OCI-LY3 (cell line): ENCODE results near the gene POTEF.
A peak's percentile ranks its signal among the peaks of the same experiment; 100 is the strongest.
"Not testable (repeated sequence)": the region's sequence is repeated elsewhere in the genome, so short reads cannot be mapped to it uniquely, and the experiment has no call there.

Experiments
- H2AFZ ChIP-seq: fragments of 200-600, 300-600 bp; shearing (Covaris generic); 2 replicates; pipeline ENCODE4 v1.6.0; 2014; ENCODE audit warnings: antibody characterized with exemption, low read depth, low read length
- H3K27ac ChIP-seq: fragments of 200-600, 300-600 bp; sonication (generic); 2 replicates; pipeline ENCODE4 v1.5.1; 2014; ENCODE audit warnings: mild to moderate bottlenecking, low read length, moderate library complexity, mixed read lengths
- H3K27me3 ChIP-seq: fragments of 200-600, 300-600 bp; sonication (generic); 2 replicates; pipeline ENCODE4 v1.6.1; 2014; ENCODE audit warnings: low read depth, low read length, mixed read lengths
- H3K36me3 ChIP-seq: fragments of 200-600, 300-600 bp; sonication (generic); replicated peaks from 2 replicates; pipeline ENCODE3; 2014; ENCODE audit warnings: low read depth, low read length, mixed read lengths
- H3K4me1 ChIP-seq: fragments of 300-600, 200-600 bp; sonication (generic); 2 replicates; pipeline ENCODE4 v1.6.1; 2014; ENCODE audit warnings: low read length, mixed read lengths
- H3K4me2 ChIP-seq: fragments of 200-600, 300-600 bp; sonication (generic); 2 replicates; pipeline ENCODE4 v1.6.1; 2014; ENCODE audit warnings: low read length, mixed read lengths
- H3K4me3 ChIP-seq: fragments of 300-600, 200-600 bp; sonication (generic); 2 replicates; pipeline ENCODE4 v1.5.1; 2014; ENCODE audit warnings: antibody characterized with exemption, mild to moderate bottlenecking, low read length, moderate library complexity
- H3K79me2 ChIP-seq: fragments of 300-600, 200-600 bp; shearing (Covaris generic); 2 replicates; pipeline ENCODE4 v1.6.1; 2014; ENCODE audit warnings: mild to moderate bottlenecking, low read length, mixed read lengths
- H3K9ac ChIP-seq: fragments of 300-600, 200-600 bp; shearing (Covaris generic); 2 replicates; pipeline ENCODE4 v1.6.0; 2014; ENCODE audit warnings: mild to moderate bottlenecking, low read length, moderate library complexity
- H3K9me3 ChIP-seq: fragments of 200-600, 300-600 bp; shearing (Covaris generic); 2 replicates; pipeline ENCODE4 v1.6.1; 2014; ENCODE audit warnings: low read length, mixed read lengths; ENCODE audit not compliant: insufficient read depth
- H4K20me1 ChIP-seq: fragments of 200-600, 300-600 bp; sonication (generic); 2 replicates; pipeline ENCODE4 v1.6.1; 2016; ENCODE audit warnings: low read length, mixed read lengths; ENCODE audit not compliant: insufficient read depth
- EZH2phosphoT487 ChIP-seq: fragments of 200-600 bp; shearing (Covaris generic); IDR thresholded peaks from 2 replicates; pipeline ENCODE4 v1.6.1; 2018; ENCODE audit warnings: antibody characterized with exemption, mixed run types, low read depth
- TF ChIP-seq, protein P1 (sequence below): fragments of 200-600, 300-600 bp; sonication (generic); IDR thresholded peaks from 2 replicates; pipeline ENCODE4 v1.5.1; 2014; ENCODE audit warnings: antibody characterized with exemption, low read length, low read depth

The POTEF gene

DNA sequence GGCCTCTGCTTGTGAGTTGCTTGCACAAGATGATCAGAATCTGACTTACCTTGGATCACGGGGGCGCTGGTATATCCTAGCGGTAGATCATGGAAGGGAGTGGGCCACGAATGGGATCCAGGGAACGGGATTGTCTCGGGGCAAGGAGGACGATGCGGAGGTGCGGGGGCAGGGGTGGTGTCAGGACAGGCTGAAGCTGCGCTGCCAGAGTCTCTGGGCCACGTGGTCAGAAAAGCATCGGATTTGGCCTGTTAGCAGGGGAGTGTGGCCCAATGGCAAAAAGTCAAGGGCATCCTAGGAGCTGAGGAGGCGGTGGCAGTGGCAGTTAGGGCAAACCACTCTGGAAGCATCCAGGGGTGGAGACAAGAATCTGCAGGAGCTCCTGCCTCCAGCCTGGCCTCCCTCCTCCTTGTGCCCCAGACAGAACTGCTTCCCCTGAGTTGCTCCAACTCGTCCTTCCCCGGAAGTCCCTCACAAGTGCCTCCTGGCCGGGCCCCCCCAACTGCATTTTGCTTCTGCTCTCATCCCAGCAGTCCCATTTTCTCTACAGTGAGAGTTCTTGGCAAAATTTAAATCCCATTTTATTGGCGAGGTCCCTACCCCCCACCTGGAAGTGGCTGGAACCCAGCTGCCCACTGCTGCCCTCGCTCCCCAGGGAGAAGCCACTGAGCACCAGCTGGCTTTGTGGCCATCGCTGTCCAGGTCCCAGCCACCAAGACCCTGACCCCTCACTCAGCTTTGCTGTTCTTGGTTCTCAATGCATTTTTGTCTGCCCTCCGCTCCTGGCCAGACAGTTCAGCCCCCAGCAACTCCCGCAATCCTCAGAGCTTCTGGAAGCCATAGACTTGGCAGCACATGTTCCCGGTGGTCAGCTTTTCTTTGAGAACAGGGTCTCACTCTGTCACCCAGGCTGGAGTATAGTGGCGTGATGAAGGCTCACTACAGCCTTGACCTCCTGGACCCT lies 21.4 kb upstream of the POTEF start:
- Histone ChIP-seq H3K79me2 (no peaks in the 10 kb centered on the region), H3K27me3 (no peaks in the 10 kb centered on the region), H3K4me1 (no peaks in the 10 kb centered on the region), H3K4me3 (no peak overlapping the region), H3K9me3 (no peaks in the 10 kb centered on the region), H2AFZ (no peak overlapping the region), H3K9ac (no peak overlapping the region), H3K4me2 (no peak overlapping the region), H3K36me3 (no peaks in the 10 kb centered on the region), H4K20me1 (no peaks in the 10 kb centered on the region), H3K27ac (no peak overlapping the region)
- TF ChIP-seq EZH2phosphoT487: no peak
- TF ChIP-seq, protein P1, sequence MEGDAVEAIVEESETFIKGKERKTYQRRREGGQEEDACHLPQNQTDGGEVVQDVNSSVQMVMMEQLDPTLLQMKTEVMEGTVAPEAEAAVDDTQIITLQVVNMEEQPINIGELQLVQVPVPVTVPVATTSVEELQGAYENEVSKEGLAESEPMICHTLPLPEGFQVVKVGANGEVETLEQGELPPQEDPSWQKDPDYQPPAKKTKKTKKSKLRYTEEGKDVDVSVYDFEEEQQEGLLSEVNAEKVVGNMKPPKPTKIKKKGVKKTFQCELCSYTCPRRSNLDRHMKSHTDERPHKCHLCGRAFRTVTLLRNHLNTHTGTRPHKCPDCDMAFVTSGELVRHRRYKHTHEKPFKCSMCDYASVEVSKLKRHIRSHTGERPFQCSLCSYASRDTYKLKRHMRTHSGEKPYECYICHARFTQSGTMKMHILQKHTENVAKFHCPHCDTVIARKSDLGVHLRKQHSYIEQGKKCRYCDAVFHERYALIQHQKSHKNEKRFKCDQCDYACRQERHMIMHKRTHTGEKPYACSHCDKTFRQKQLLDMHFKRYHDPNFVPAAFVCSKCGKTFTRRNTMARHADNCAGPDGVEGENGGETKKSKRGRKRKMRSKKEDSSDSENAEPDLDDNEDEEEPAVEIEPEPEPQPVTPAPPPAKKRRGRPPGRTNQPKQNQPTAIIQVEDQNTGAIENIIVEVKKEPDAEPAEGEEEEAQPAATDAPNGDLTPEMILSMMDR: no peak

DNA sequence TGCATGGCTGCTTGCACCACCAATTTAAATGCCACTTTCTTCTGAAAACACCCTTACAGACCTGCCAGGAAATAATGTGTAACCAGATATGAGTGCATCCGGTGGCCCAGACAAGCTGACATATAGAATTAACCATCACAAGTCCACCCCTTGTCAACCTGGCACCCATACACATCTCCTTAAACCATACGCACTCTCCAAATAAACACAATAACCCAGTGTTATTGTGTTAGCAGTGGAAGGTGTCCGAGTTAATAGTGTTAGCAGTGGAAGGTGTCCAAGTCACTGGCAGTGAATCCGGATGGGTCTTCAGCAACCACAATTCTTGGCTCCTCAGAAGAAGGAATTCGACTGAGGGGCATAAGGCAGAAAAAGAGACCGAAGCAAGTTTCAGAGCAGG lies 19.5 kb upstream of the POTEF start:
- H3K4me3 ChIP-seq, H3K9ac ChIP-seq, H4K20me1 ChIP-seq, H3K9me3 ChIP-seq, H3K4me1 ChIP-seq, H2AFZ ChIP-seq, H3K27me3 ChIP-seq, H3K27ac ChIP-seq, H3K79me2 ChIP-seq, H3K4me2 ChIP-seq, H3K36me3 ChIP-seq: not testable (repeated sequence)

DNA sequence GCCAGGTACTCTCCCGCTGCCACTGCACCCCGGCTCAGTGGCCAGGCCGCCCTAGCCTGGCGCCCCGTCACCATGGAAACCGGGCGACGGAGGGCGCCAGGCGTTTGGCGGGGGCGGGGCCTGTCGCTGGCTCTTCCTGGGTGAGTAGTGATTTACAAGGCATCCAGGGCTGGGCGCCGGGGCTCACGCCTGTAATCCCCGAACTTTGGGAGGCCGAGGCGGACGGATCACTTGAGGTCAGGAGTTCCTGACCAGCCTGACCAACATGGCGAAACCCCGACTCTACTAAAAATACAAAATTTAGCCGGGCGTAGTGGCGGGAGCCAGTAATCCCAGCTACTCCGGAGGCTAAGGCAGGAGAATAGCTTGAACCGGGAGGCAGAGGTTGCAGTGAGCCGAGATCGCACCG lies 16.0 kb upstream of the POTEF start, which contains the start of gene CCDC74B:
CCDC74B (minus strand) TSS at position 107 of the 409 bp plus-strand sequence. CDS start 116 bp downstream, outside the sequence.
- H3K27me3 ChIP-seq, H3K4me1 ChIP-seq, H3K9me3 ChIP-seq, H3K79me2 ChIP-seq, H4K20me1 ChIP-seq, H3K27ac ChIP-seq, H3K36me3 ChIP-seq: not testable (repeated sequence)
- peak within 1 kb of the TSS; percentile 76 for H3K4me3 ChIP-seq
- peak within 1 kb of the TSS; percentile 62 for H3K4me2 ChIP-seq
- peak within 1 kb of the TSS; percentile 55; the same call in 1 of the 2 replicates for H3K9ac ChIP-seq
- peak within 1 kb of the TSS; percentile 87 for H2AFZ ChIP-seq

DNA sequence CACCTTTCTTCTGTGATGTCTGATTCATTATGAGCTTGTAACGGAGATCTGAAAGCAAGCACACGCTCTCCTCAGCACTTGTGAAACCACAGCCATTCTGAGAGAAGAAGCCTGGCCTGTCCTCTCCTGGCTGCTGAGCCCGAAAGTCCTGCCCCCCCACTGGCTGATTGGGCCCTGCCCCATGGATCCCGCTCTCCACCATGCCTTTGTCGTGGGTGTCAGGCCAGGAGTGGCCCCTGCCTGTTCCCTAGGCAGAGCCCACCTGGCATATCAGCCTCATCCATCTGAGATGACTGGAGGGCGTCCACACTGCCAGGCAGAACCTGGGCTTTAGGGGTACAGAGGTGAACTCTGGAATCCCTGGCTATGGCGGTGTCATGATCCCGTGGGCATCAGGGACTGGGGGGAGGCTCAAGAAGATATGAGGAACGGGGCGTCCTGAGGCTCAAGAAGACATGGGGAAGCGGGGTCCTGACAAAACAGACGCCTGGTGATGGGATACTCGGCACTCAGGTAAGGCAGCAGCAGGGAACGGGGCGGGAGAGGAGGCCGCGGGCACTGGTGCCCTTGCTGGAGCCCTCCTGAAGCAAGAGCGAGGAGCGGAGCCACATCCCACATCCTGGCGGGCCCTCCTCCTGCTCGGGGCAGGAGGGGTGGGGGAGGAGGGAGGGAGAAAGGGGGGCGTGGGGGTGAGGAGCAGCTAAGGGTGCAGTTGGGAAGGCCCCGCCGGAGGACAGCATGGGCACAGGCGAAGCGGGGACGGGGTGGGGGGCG lies 14.4 kb upstream of the POTEF start:
- not testable (repeated sequence) for H3K27ac ChIP-seq, H3K79me2 ChIP-seq, H4K20me1 ChIP-seq, H3K4me2 ChIP-seq, H3K4me3 ChIP-seq, H3K9ac ChIP-seq, H3K4me1 ChIP-seq, H3K9me3 ChIP-seq, H3K36me3 ChIP-seq, H2AFZ ChIP-seq, H3K27me3 ChIP-seq

DNA sequence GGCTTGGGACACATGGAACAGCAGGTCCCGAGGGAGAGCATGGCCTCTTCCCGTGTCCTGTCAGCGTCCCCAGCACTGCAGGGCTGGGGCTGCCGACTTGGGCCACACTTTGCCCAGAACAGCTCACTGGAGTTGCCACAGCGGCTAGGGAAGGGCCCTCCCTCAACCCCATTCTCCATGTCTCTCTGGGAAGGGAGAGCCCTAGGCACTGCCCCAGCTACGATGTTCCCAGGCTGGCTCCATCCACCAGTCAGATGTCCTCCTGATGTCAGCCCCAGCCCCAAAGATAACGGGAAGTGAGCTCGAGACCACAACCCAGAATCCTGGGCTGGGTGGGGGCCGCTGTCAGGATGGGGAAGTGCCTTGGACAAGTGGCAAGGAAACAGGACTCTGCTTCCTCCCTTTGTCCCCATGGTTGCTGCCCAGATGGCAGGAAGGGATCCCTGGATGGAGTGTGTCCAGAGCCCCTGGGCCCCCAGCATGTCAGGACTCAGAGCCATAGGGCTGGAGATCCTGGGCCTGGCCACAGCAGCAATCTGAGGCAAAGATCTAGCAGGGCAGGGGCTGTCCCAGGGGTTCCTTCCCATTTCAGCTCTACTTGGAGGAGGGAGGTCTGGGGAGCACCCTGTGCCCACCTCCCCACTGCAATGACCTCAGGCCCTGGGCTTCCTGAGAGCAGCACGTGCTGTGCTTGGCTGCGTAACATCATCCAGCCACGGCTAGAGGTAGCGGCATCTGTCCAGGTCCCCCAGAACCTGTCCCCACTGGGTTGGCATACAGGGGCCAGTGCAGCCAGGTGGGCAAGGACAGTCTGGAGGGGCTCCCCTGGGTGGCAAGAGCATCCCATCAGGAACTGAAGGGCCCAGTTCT lies 13.6 kb upstream of the POTEF start:
- not testable (repeated sequence) for H3K4me3 ChIP-seq, H3K9me3 ChIP-seq, H3K4me2 ChIP-seq, H3K27me3 ChIP-seq, H4K20me1 ChIP-seq, H2AFZ ChIP-seq, H3K4me1 ChIP-seq, H3K36me3 ChIP-seq, H3K27ac ChIP-seq, H3K9ac ChIP-seq, H3K79me2 ChIP-seq

DNA sequence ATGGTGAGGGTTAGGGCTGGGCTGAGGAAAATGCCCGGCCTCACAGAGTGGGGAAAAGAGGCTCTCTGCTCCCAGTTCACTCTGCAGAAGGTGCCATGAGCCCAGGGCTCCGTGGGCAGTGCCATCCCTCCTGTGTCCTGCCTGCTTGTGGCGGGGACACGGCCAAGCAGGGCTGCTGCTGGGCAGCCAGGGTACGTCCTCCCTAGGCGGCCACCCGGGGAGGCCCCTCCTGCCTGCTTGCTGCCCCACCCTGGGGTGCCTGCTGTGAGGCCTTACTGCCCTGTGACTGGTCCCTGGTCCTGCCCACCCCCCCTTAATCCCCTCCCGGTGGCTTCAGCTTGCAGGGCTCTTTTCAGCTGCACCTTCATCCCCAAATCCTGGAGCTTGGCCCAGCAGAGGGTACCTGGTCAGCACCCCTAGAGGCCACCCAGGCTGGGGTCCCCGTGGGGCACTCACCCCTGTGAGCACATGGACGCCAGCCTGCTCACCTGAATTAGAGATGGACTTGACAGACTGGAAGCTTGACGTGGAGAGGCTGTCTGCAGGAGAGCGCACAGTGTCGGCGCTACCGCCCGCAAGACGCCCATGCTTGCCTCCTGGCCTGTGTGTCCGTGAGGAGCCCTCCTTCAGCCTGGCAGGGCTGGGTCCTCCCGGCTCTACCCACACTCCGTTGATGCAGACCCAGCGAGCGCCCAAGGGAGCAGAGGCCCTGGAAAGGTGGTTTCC lies 12.8 kb upstream of the POTEF start:
- H3K9ac ChIP-seq, H3K4me2 ChIP-seq, H2AFZ ChIP-seq, H3K27me3 ChIP-seq, H3K27ac ChIP-seq, H3K36me3 ChIP-seq, H3K4me3 ChIP-seq, H4K20me1 ChIP-seq, H3K4me1 ChIP-seq, H3K9me3 ChIP-seq, H3K79me2 ChIP-seq: not testable (repeated sequence)

DNA sequence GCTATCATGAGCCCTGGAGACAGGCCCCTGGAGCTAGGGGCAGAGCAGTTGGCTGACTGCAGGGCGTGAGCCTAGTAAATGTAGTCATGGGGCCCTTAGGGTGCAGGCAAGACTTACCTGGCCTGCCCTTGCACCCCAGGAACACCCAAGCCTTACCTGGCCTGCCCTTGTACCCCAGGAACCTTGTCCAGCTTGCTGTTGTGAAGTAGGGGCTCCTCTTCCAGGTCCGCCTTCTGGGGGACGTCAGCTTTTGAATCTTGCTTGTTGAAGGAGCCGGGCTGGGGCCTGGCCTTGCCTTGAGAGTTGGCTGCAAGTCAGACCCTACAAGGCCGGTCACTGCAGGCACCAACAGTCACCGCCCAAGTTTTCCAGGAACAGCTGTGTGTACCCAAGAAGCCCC lies 12.0 kb upstream of the POTEF start:
- H3K27me3 ChIP-seq, H3K9me3 ChIP-seq, H3K27ac ChIP-seq, H3K4me3 ChIP-seq, H3K9ac ChIP-seq, H3K4me1 ChIP-seq, H3K4me2 ChIP-seq, H3K36me3 ChIP-seq, H4K20me1 ChIP-seq, H3K79me2 ChIP-seq, H2AFZ ChIP-seq: not testable (repeated sequence)
